Activated CD4-positive, alpha-beta T cell treated with anti-CD3 and anti-CD28 coated beads for 36 hours (primary cell): Measurements from ENCODE around the gene PRG3. TPM values are rescaled to one million over a fixed set of nuclear protein-coding genes. Genes with fewer than 3 reads are reported as not detected.
A peak's percentile ranks its signal among the peaks of the same experiment; 100 is the strongest.

Source experiments
- ATAC-seq: fragments of 200-7000 bp; cut with Tn5 transposase; one replicate; pipeline ENCODE4 v1.10.0; 2021; ENCODE audit warnings: mild to moderate bottlenecking, moderate library complexity
- CTCF ChIA-PET: fragments of 350-600 bp; sonication (Branson Sonifier 250); formaldehyde crosslinking; loops from one replicate; lab custom pipeline; 2021; ENCODE audit warnings: antibody characterized with exemption; lab: Charles Lee
- POLR2A ChIA-PET: fragments of 350-600 bp; sonication (Branson Sonifier 250); formaldehyde crosslinking; loops from one replicate; lab custom pipeline; 2021; ENCODE audit warnings: antibody characterized with exemption, inconsistent platforms; lab: Charles Lee
- DNase-seq: peaks from one replicate; pipeline ENCODE4 v3.0.0-alpha.2; 2020
- H3K27ac Mint-ChIP-seq: one replicate; pipeline ENCODE4 v1.8.0; 2021; ENCODE audit warnings: mixed read lengths
- H3K27me3 Mint-ChIP-seq: one replicate; pipeline ENCODE4 v1.8.0; 2021; ENCODE audit warnings: mixed read lengths
- H3K36me3 Mint-ChIP-seq: one replicate; pipeline ENCODE4 v1.8.0; 2021; ENCODE audit warnings: low read depth, mixed read lengths
- H3K4me1 Mint-ChIP-seq: one replicate; pipeline ENCODE4 v1.8.0; 2021; ENCODE audit warnings: mixed read lengths
- H3K4me3 Mint-ChIP-seq: one replicate; pipeline ENCODE4 v1.8.0; 2021; ENCODE audit warnings: mild to moderate bottlenecking, moderate library complexity, mixed read lengths
- H3K9me3 Mint-ChIP-seq: one replicate; pipeline ENCODE4 v1.8.0; 2021; ENCODE audit warnings: low read depth, mixed read lengths
- intact Hi-C, 2 experiments: fragments of 100-400 bp; cut with DNase I in 1 of 2; cut with micrococcal nuclease in 1 of 2; formaldehyde crosslinking; loops; one replicate each; pipeline versions ENCODE4 v1.14.2 to v1.15.1; 2022 to 2024; cut with DNase I, micrococcal nuclease
- total RNA-seq, 2 experiments: library from RNA; stranded (reverse); gene quantifications; one replicate each; pipeline ENCODE4 v1.2.3, GENCODE V29; 2021

PRG3 gene, protein sequence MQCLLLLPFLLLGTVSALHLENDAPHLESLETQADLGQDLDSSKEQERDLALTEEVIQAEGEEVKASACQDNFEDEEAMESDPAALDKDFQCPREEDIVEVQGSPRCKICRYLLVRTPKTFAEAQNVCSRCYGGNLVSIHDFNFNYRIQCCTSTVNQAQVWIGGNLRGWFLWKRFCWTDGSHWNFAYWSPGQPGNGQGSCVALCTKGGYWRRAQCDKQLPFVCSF
- not detected for total RNA-seq

DNA sequence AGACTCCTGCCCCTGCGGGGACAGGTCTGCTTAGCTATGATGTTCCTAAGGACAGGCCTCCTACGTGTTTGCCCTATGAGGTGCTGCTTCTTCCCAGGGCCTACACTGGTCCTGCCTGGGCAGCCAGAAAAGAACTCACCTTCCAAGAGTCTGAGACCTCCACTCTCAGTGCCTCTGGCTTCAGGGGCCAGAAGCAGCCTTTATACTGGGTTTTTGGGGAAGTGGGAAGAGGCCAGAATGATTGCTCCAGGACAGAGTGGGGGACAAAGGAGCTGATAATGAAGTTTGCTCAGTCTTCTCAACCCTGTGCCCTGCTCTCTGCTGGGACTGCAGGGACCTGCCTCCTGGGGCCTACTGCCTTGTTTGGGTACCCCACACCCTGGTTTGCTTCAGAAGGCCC is at the start of gene PRG3:
Gene PRG3 (minus strand): TSS at position 176 of the 400 bp plus-strand sequence. CDS start 442 bp downstream, outside the sequence.
- CTCF ChIA-PET = interaction anchor here (1.0 kb wide), 2 partner anchors 28 to 31 kb away, joined by 3 to 4 read pairs; no protein-coding TSS in a partner anchor
- Mint-ChIP-seq H3K4me1 (no peaks in the 10 kb centered on the region), H3K27me3 (peaks cover 11% of the 10 kb centered on the region), H3K4me3 (no peak within 1 kb of the TSS), H3K27ac (no peak within 1 kb of the TSS), H3K36me3 (no peaks in the 10 kb centered on the region), H3K9me3 (no peaks in the 10 kb centered on the region)
- ATAC-seq (no peak), DNase-seq (no peak)
- intact Hi-C loops = no loop called here
- POLR2A ChIA-PET = no interaction called here

DNA sequence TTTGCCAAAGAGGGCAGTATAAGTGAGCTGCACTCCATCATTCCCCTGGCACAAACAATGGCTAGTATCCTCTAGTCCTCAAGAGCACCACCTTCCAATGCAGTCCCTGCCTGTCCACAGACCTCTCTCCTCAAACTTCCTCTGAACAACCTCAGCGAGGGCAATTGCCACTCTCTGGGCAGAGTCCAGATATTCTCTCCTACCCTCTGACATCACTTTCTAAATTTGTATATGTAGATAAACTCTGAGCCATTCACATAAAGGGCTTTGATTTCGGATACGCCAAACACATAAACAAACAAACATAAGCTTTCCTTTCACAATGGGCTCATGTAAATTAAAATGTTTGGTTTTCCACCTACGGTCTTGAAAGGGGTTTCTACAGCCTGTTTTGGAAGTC is 49.0 kb upstream of the PRG3 start:
- intact Hi-C loops = loop anchor here (5.0 kb wide), 6 partner anchors 47 to 1712 kb away; partner anchors contain the start of genes FAM111A (in 1 of the 2), LPXN (in 1 of the 2), MED19 (in 1 of the 2) and SLC43A1 (in 1 of the 2)
- Mint-ChIP-seq H3K36me3 (peaks cover 18% of the 10 kb centered on the region), H3K9me3 (no peaks in the 10 kb centered on the region), H3K27me3 (no peaks in the 10 kb centered on the region), H3K4me3 (no peak overlapping the region), H3K27ac (no peak overlapping the region), H3K4me1 (peaks cover 10% of the 10 kb centered on the region)
- CTCF ChIA-PET = interaction anchor here (0.9 to 1.6 kb wide), 4 partner anchors 27 to 80 kb away, joined by 3 to 8 read pairs (median 4); no protein-coding TSS in a partner anchor
- ATAC-seq = no peak
- no peak for DNase-seq
- POLR2A ChIA-PET = no interaction called here

DNA sequence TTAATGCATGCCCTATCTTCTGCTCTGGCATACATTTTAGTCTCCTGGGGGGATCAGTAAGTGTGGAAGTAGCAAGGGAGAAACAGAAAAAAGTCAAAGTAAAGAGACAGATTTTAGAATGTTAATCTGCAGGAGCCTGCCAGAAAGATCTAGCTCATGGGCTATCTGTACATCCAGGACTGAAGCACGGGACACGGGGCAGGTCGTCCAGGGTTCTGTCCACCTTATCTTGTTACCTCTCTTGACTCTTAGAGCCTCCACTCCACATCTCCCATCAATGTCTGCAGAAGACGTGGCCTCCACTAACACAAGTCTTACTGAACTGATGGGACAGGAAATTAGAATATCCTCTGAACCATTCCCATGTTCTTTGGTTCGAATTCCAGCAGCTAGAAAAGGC is 47.7 kb upstream of the PRG3 start:
- no peak overlapping the region for H3K27ac Mint-ChIP-seq
- DNase-seq (no peak), ATAC-seq (no peak)
- H3K4me3 Mint-ChIP-seq = no peak overlapping the region
- peaks cover 31% of the 10 kb centered on the region for H3K36me3 Mint-ChIP-seq
- CTCF ChIA-PET = interaction anchor here (1.0 to 2.8 kb wide), 3 partner anchors 11 to 32 kb away, joined by 3 to 21 read pairs (median 6); partner anchors contain the start of gene RTN4RL2
- intact Hi-C loops = loop anchor here (5.0 kb wide), 6 partner anchors 49 to 1714 kb away; partner anchors contain the start of genes FAM111A (in 1 of the 2), LPXN (in 1 of the 2), MED19 (in 1 of the 2) and SLC43A1 (in 1 of the 2)
- no peaks in the 10 kb centered on the region for H3K27me3 Mint-ChIP-seq
- H3K4me1 Mint-ChIP-seq = peaks cover 21% of the 10 kb centered on the region
- POLR2A ChIA-PET = no interaction called here
- no peaks in the 10 kb centered on the region for H3K9me3 Mint-ChIP-seq

DNA sequence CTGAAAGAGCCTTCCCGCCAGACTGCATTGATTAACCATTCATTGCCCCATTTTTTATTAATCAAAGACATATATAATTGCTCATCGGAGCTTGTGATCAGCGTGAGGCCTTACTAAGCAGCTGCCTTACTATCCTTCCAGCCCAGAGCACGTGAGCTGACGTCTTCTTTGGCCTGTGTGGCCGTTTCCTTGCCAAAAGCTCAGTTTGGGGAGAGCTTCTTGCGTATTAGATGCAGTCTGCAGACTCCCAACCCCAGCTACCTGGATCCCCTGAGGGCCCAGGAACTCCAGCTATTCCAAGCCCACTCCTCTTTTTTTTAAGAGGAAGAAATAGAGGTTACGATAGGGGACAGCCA is 46.8 kb upstream of the PRG3 start:
- ChIA-PET CTCF (interaction anchor here (0.7 to 2.8 kb wide), 8 partner anchors 9 to 56 kb away, joined by 3 to 21 read pairs (median 3); partner anchors contain the start of gene RTN4RL2), POLR2A (interaction anchor here (0.7 kb wide), 1 partner anchor 75 kb away, joined by 3 read pairs; no protein-coding TSS in a partner anchor)
- intact Hi-C loops = loop anchor here (1.0 to 5.0 kb wide), 11 partner anchors 33 to 1715 kb away; partner anchors contain the start of genes MED19 (in 2 of the 2), TMX2 (in 2 of the 2), FAM111A (in 1 of the 2) and LPXN (in 1 of the 2)
- H3K9me3 Mint-ChIP-seq = no peaks in the 10 kb centered on the region
- H3K4me3 Mint-ChIP-seq = peak overlapping the region; percentile 98
- H3K27me3 Mint-ChIP-seq = no peaks in the 10 kb centered on the region
- peaks cover 40% of the 10 kb centered on the region for H3K36me3 Mint-ChIP-seq
- H3K27ac Mint-ChIP-seq = peak overlapping the region; percentile 95
- H3K4me1 Mint-ChIP-seq = peaks cover 29% of the 10 kb centered on the region
- ATAC-seq (no peak), DNase-seq (no peak)

DNA sequence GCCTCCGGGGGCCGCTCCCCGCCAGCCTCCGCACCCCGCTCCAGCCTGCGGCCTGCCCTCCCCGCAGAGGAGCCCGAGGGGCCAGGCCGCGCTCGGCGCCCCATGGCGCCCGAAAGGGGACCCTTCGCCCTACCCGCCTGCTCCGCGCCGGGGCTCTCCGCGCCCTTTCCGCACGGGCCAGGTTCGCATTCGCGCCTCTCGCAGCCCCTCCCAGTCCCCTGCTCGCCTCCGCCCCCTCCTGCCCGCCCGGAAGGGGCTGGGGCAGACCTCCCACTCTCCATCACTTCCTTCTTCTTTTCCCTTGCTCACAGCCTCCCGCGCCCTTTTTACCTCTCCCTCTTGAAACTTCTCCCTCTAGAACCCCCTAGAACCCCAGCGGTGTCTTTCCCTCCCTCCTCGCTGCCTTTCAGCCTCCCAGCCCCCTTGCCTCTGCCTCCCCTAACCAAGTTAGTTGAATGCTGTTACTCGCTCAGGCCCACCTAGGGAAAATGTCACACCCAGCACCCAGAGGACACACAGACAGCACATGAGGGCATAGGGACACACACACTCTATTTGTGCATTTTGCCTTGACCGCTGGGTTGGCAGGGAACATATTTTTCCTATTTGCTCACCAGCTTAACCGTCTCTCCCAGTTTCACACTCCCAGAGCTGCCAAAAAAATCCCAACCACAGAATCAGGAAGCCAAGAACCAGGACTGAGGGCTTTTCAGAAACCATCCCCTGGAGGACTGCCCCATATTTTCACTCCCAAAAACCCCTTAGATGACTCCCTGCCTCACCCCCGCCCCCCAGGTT is 46.2 kb upstream of the PRG3 start, which contains the start of gene SLC43A3:
Gene SLC43A3 (minus strand): TSS at position 193 of the 798 bp plus-strand sequence. CDS start 949 bp downstream, outside the sequence.
- no peaks in the 10 kb centered on the region for H3K27me3 Mint-ChIP-seq
- no peaks in the 10 kb centered on the region for H3K9me3 Mint-ChIP-seq
- peaks cover 34% of the 10 kb centered on the region for H3K4me1 Mint-ChIP-seq
- peak within 1 kb of the TSS; percentile 95 for H3K27ac Mint-ChIP-seq
- ChIA-PET POLR2A (interaction anchor here (0.6 to 0.7 kb wide), 2 partner anchors 74 to 254 kb away, joined by 3 read pairs; no protein-coding TSS in a partner anchor), CTCF (interaction anchor here (0.8 to 2.8 kb wide), 9 partner anchors 9 to 214 kb away, joined by 3 to 21 read pairs (median 3); partner anchors contain the start of gene RTN4RL2)
- ATAC-seq (peak; percentile 67), DNase-seq (peak; percentile 90)
- intact Hi-C loops = loop anchor here (1.0 to 5.0 kb wide), 11 partner anchors 33 to 1715 kb away; partner anchors contain the start of genes MED19 (in 2 of the 2), TMX2 (in 2 of the 2), FAM111A (in 1 of the 2) and LPXN (in 1 of the 2)
- H3K36me3 Mint-ChIP-seq = peaks cover 46% of the 10 kb centered on the region
- H3K4me3 Mint-ChIP-seq = peak within 1 kb of the TSS; percentile 98

DNA sequence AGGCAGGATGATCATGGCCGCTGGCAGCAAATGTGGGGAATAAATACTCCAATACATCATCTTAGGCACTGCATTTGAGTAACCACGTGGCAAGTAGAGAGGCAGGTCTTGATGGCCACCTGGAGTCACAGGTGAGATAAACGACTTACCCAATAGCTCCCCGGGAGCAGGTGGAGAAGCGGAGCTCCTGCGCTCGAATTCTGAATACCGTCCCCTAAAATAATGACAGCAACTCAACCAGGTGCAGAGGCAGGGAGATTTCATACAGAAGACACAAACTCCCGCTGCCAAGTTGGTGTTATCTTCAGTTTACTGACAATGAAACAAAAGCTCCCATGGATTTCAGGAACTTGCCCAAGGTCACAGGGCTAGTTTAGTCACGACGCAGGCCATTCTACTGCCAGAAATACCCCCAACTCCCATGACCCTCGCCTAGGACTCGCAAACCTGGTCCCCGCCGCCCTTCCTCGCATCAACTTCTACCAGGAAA is 45.5 kb upstream of the PRG3 start:
- intact Hi-C loops = loop anchor here (2.0 to 5.0 kb wide), 8 partner anchors 51 to 1716 kb away; partner anchors contain the start of genes MED19 (in 2 of the 2), TMX2 (in 2 of the 2), FAM111A (in 1 of the 2) and LPXN (in 1 of the 2)
- H3K27ac Mint-ChIP-seq = peak overlapping the region; percentile 95
- DNase-seq = peak; percentile 43
- ATAC-seq = no peak
- H3K4me1 Mint-ChIP-seq = peaks cover 39% of the 10 kb centered on the region
- H3K36me3 Mint-ChIP-seq = peaks cover 52% of the 10 kb centered on the region
- POLR2A ChIA-PET = interaction anchor here (0.6 kb wide), 1 partner anchor 254 kb away, joined by 3 read pairs; no protein-coding TSS in a partner anchor
- H3K4me3 Mint-ChIP-seq = peak overlapping the region; percentile 98
- H3K27me3 Mint-ChIP-seq = no peaks in the 10 kb centered on the region
- CTCF ChIA-PET = interaction anchor here (0.7 to 2.8 kb wide), 6 partner anchors 15 to 280 kb away, joined by 3 to 21 read pairs (median 3); partner anchors contain the start of gene RTN4RL2
- no peaks in the 10 kb centered on the region for H3K9me3 Mint-ChIP-seq

DNA sequence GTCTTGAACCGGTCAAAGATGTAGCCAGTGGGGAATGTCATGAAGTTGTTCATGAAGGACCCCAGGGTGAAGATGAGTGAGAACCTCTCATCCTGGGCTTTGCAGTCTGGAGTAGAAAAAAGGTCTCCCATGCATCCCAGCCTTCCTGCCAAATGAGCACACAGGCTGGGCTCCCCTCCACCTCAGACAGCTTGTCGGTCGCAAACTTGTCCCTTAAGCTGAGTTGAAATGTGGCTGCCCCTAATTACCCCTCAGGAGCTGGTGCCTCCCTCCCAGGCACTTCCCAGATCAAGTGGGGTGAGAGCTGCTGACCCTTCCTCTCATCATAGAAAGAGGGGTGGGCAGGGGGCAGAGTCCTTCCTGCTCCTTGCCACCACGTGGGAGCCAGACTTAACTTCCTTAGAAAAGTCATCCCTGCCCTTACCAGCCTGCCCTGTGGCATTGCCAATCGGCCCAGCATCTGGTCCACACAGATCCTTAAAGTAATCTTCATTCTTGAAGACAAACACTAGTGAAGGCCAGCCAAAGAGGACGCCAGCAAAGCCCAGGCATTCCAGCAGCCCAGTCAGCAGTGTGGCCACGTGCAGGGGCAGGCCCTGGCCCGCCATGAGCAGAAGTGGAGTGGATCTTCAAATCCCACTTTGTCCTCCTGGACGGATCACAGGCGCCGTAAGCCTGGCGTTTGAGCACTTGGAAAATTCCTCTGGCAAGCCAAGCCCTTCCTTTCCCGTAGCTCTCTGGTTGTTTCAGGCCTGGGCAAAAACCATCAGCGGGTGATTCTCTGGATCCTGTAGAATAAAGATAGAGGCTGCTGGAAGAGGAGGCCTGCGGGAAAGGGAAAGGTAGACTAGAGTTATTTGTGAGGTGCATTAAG is 44.9 kb upstream of the PRG3 start:
- Mint-ChIP-seq H3K27ac (peak overlapping the region; percentile 95), H3K36me3 (peaks cover 59% of the 10 kb centered on the region), H3K4me3 (peak overlapping the region; percentile 98), H3K27me3 (no peaks in the 10 kb centered on the region), H3K9me3 (no peaks in the 10 kb centered on the region), H3K4me1 (peaks cover 46% of the 10 kb centered on the region)
- ChIA-PET CTCF (interaction anchor here (0.5 to 2.8 kb wide), 12 partner anchors 15 to 281 kb away, joined by 3 to 21 read pairs (median 3); partner anchors contain the start of gene RTN4RL2), POLR2A (interaction anchor here (1.4 to 1.7 kb wide), 2 partner anchors 32 to 316 kb away, joined by 5 read pairs; partner anchors contain the start of gene SELENOH)
- intact Hi-C loops = loop anchor here (1.0 to 5.0 kb wide), 17 partner anchors 20 to 1716 kb away; partner anchors contain the start of genes MED19 (in 2 of the 2), TMX2 (in 2 of the 2), CLP1 (in 1 of the 2) and FAM111A (in 1 of the 2)
- ATAC-seq (no peak), DNase-seq (peak; percentile 28)

DNA sequence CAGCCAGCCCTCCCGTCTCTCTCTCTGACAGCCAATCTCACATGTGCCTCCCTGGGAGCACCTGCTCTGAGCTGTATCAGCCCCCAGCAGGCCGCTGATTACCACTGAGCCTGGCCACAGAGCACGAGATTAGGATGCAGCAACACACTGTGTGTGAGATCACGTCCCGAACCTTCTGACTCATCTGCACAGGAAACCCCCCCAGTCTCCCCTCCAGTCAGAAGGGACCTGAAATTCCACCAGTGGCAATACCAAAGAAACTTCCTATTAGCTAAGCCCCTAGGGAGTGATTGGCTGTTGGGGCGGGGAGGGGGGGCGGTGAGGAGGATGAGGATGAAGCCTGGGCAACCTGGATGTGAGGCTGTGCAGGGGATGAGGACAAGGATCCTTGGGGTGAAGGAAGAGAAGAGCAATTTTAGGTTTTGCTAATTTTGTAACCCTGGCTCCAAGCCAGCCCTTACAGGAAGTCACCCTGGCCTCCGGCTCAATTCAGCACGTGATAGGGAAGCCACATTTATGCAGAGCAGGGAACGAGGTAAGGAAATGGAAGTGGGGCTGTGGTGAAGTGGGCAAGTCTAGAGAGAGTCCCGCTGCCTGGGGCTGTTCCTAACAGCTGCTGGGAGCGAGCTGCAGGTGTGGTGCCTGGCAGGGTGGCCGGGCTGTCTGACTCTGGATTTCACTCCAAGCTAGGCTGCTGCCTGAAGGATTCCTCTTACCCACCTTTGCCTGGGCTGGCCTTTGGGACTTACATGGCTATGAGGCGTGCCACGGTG is 44.0 kb upstream of the PRG3 start:
- Mint-ChIP-seq H3K4me1 (peaks cover 54% of the 10 kb centered on the region), H3K27me3 (no peaks in the 10 kb centered on the region), H3K27ac (peak overlapping the region; percentile 95), H3K36me3 (peaks cover 67% of the 10 kb centered on the region), H3K4me3 (peak overlapping the region; percentile 98), H3K9me3 (no peaks in the 10 kb centered on the region)
- intact Hi-C loops = loop anchor here (1.0 to 5.0 kb wide), 15 partner anchors 19 to 1717 kb away; partner anchors contain the start of genes CLP1 (in 1 of the 2), FAM111A (in 1 of the 2), LPXN (in 1 of the 2) and MED19 (in 1 of the 2)
- ATAC-seq = peak; percentile 90
- ChIA-PET CTCF (interaction anchor here (0.5 to 1.8 kb wide), 8 partner anchors 18 to 102 kb away, joined by 3 to 7 read pairs (median 4); partner anchors contain the start of gene RTN4RL2), POLR2A (interaction anchor here (0.6 to 2.2 kb wide), 6 partner anchors 19 to 317 kb away, joined by 3 to 19 read pairs (median 5); partner anchors contain the start of gene SELENOH)
- peak; percentile 95 for DNase-seq
